Sigmoid colon (tissue), 7 donors: ENCODE data around the gene MAEA. TPM values are rescaled to one million over a fixed set of nuclear protein-coding genes. Genes with fewer than 3 reads are reported as not detected.

ENCODE experiments used
- DNase-seq: peaks from one replicate; pipeline ENCODE4 v3.0.0-alpha.2; 2019
- H3K27ac ChIP-seq, 4 donors: fragments of 200-600 bp; sonication (generic); one replicate each; pipeline ENCODE4 v1.5.1; 2016 to 2019; ENCODE audit warnings: mild to moderate bottlenecking in 1 of 4
- H3K27me3 ChIP-seq, 3 donors: fragments of 200-600 bp; sonication (generic); one replicate each; pipeline ENCODE4 v1.5.1; 2019; ENCODE audit warnings: mild to moderate bottlenecking in 1 of 3
- H3K36me3 ChIP-seq, 4 donors: fragments of 200-600 bp; sonication (generic); one replicate each; pipeline ENCODE4 v1.5.1; 2016 to 2019
- H3K4me1 ChIP-seq, 4 donors: fragments of 200-600 bp; sonication (generic); one replicate each; pipeline ENCODE4 v1.5.1; 2017 to 2019
- H3K4me3 ChIP-seq, 4 donors: fragments of 200-600 bp; sonication (generic); one replicate each; pipeline ENCODE4 v1.5.1; 2017 to 2019; ENCODE audit warnings: mild to moderate bottlenecking in 2 of 4, moderate library complexity in 1 of 4
- H3K9me3 ChIP-seq, 4 donors: fragments of 200-600 bp in 3 of 4; sonication (generic) in 3 of 4; one replicate each; pipeline versions ENCODE4 v1.5.1 to v1.6.1; 2013 to 2019
- EP300 ChIP-seq, 4 donors: sonication (generic); formaldehyde crosslinking; IDR thresholded peaks; one replicate each; pipeline ENCODE4 v1.6.1; 2017; ENCODE audit warnings: antibody characterized with exemption in 4 of 4
- POLR2A ChIP-seq, 2 donors: fragments of 450-650 bp; IDR thresholded peaks; one replicate each; pipeline ENCODE4 v1.6.1; 2016; ENCODE audit warnings: antibody characterized with exemption in 2 of 2, mild to moderate bottlenecking in 2 of 2, moderate library complexity in 2 of 2
- POLR2AphosphoS5 ChIP-seq, 4 donors: sonication (generic); formaldehyde crosslinking; IDR thresholded peaks; one replicate each; pipeline ENCODE4 v1.6.1; 2017; ENCODE audit warnings: antibody characterized with exemption in 4 of 4
- WGBS, 2 donors: extraction: QIAGEN DNeasy Blood & Tissue Kit; methylation state at CpG; one replicate each; pipeline ENCODE4 v1.1.7; 2013; 5-methylcytosine and 5-hydroxymethylcytosine counted together
- intact Hi-C: fragments of 100-400 bp; cut with DNase I; formaldehyde crosslinking; loops from one replicate; pipeline ENCODE4 v1.15.1; 2023
- polyA plus RNA-seq, 3 donors: library from polyadenylated mRNA; stranded (reverse); fragments of 200-250 nt; gene quantifications; one replicate each; pipeline ENCODE4 v1.2.3, GENCODE V29; 2013
- total RNA-seq, 4 donors: library from RNA; depleted of rRNA; stranded (reverse); fragments of >200 nt; gene quantifications; one replicate each; pipeline ENCODE4 v1.1.0, GENCODE V29; 2016
- TF ChIP-seq, protein P1 (sequence below), 4 experiments: fragments of 450-650 bp in 3 of 4; fragments of 200-600 bp in 1 of 4; IDR thresholded peaks; one replicate each; pipeline ENCODE4 v1.5.1; 2016 to 2019; ENCODE audit warnings: antibody characterized with exemption in 4 of 4, mild to moderate bottlenecking in 3 of 4, moderate library complexity in 2 of 4
- donor health status: healthy with polysubstance abuse.
- donor health status: Bipolar disorder and iron deficiency.
- donor health status: healthy.

The MAEA gene
- total and polyA plus RNA-seq, 7 donors: 44.2 to 89.8 (median 53.0) TPM

DNA sequence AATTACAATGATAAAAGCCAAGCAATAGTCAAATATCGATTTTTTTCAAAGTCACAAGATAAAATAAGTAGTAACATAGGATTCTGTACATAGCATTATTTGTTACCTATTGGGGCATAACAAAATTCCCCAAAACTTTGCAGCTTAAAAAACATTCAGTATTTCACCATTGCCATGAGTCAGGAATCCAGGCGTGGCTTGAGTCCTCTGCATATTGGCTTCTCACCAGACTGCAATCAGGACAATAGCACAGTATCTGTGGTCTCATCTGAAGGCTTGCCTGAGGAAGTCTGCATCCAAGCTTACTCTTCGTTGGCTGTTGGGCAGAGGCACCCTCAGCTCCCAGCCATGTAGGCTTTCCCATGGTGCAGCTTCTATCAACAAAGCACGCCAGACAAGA, 34.5 kb upstream of the MAEA start:
- DNase-seq: no peak
- H3K4me3 ChIP-seq: no peak overlapping the region
- peaks cover 0 to 6% (median 0%) of the 10 kb centered on the region in 4 donors for H3K36me3 ChIP-seq
- no peaks in the 10 kb centered on the region for H3K9me3 ChIP-seq
- no peaks in the 10 kb centered on the region for H3K27me3 ChIP-seq
- TF ChIP-seq EP300 (IDR thresholded peaks at IDR 0.05): no peak
- no peak for TF ChIP-seq POLR2AphosphoS5 (IDR thresholded peaks at IDR 0.05)
- no peak for TF ChIP-seq POLR2A (IDR thresholded peaks at IDR 0.05)
- TF ChIP-seq, protein P1, sequence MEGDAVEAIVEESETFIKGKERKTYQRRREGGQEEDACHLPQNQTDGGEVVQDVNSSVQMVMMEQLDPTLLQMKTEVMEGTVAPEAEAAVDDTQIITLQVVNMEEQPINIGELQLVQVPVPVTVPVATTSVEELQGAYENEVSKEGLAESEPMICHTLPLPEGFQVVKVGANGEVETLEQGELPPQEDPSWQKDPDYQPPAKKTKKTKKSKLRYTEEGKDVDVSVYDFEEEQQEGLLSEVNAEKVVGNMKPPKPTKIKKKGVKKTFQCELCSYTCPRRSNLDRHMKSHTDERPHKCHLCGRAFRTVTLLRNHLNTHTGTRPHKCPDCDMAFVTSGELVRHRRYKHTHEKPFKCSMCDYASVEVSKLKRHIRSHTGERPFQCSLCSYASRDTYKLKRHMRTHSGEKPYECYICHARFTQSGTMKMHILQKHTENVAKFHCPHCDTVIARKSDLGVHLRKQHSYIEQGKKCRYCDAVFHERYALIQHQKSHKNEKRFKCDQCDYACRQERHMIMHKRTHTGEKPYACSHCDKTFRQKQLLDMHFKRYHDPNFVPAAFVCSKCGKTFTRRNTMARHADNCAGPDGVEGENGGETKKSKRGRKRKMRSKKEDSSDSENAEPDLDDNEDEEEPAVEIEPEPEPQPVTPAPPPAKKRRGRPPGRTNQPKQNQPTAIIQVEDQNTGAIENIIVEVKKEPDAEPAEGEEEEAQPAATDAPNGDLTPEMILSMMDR (IDR thresholded peaks at IDR 0.05): no peak
- WGBS, 2 donors: 94 to 96% methylated on average over 4 of the region's 4 CpGs
- H3K27ac ChIP-seq: no peak overlapping the region
- intact Hi-C loops: no loop called here
- H3K4me1 ChIP-seq: peaks cover 0 to 15% (median 12%) of the 10 kb centered on the region in 4 donors

DNA sequence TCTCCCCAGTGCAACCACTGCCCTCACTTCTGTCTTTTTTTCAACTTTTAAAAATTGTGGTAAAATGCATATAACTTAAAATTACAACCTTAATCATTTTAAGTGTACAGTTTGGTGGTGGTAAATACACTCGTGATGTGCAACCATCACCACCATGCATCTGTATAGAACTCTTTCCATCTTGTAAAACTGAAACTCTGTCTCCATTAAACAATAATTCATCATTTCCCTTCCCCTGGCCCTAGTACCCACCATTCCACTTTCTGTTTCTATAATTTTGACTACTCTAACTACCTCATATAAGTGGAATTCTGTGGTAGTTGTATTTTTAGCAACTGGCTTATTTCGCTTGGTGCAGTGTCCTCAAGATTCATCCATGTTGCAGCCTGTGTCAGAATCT, 34.0 kb upstream of the MAEA start:
- Histone ChIP-seq H3K27me3 (no peaks in the 10 kb centered on the region), H3K27ac (no peak overlapping the region), H3K4me3 (no peak overlapping the region), H3K36me3 (peaks cover 0 to 6% (median 0%) of the 10 kb centered on the region in 4 donors), H3K9me3 (no peaks in the 10 kb centered on the region), H3K4me1 (peaks cover 0 to 10% (median 7%) of the 10 kb centered on the region in 4 donors)
- no peak for DNase-seq
- 93 to 94% methylated on average over 2 of the region's 2 CpGs for WGBS, 2 donors
- intact Hi-C loops: no loop called here
- TF ChIP-seq POLR2AphosphoS5 (IDR thresholded peaks at IDR 0.05): no peak
- TF ChIP-seq, protein P1 (IDR thresholded peaks at IDR 0.05): no peak
- TF ChIP-seq EP300 (IDR thresholded peaks at IDR 0.05): no peak
- no peak for TF ChIP-seq POLR2A (IDR thresholded peaks at IDR 0.05)

DNA sequence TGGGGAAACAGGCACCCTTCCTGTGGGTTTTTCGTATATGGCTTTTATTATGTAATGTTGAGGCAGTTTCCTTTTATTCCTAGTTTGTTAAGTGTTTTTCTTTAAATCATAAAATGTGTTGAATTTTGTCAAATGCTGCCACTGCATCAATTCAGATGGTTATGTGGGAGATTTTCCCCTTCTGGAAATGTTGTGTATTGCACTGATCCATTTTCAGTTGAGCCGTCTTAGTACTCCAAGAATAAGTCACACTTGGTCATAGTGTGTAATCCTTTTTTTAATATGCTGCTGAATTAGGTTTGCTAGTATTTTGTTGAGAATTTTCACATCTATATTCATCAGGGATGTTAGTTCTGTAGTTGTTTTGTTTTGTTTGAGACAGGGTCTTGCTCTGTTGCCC, 31.2 kb upstream of the MAEA start:
- WGBS, 2 donors: 86 to 91% methylated on average over 2 of the region's 2 CpGs

DNA sequence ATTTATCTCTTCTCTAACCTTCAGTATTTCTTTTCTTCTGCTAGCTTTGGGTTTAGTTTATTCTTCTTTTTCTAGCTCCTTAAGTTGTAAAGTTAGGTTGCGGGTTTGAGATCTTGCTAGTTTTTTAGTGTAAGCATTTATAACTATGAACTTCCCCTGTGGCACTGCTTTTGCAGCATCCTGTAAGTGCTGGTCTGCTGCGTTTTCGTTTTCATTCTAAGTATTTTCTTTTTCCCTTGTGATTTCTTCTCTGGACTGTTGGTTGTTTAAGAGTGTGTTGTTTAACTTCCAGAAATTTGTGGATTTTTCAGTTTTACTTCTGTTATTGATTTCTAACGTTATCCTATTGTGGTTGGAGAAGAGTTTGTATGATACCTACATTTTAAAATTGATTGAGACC, 29.7 kb upstream of the MAEA start:
- intact Hi-C loops: no loop called here
- whole genome bisulfite sequencing, 2 donors: 86 to 90% methylated on average over 4 of the region's 4 CpGs

More for the DNA sequence above, 31.2 kb upstream of the MAEA start:
- Histone ChIP-seq H3K27me3 (no peaks in the 10 kb centered on the region), H3K4me1 (no peaks in the 10 kb centered on the region), H3K4me3 (no peak overlapping the region), H3K36me3 (no peaks in the 10 kb centered on the region), H3K27ac (no peak overlapping the region), H3K9me3 (no peaks in the 10 kb centered on the region)
- no peak for DNase-seq
- intact Hi-C loops: no loop called here
- TF ChIP-seq POLR2A (IDR thresholded peaks at IDR 0.05) (no peak), EP300 (IDR thresholded peaks at IDR 0.05) (no peak), POLR2AphosphoS5 (IDR thresholded peaks at IDR 0.05) (no peak)
- TF ChIP-seq, protein P1 (IDR thresholded peaks at IDR 0.05): no peak

More for the DNA sequence above, 29.7 kb upstream of the MAEA start:
- Histone ChIP-seq H3K9me3 (no peaks in the 10 kb centered on the region), H3K27ac (no peak overlapping the region), H3K4me1 (no peaks in the 10 kb centered on the region), H3K27me3 (no peaks in the 10 kb centered on the region), H3K4me3 (no peak overlapping the region), H3K36me3 (no peaks in the 10 kb centered on the region)
- TF ChIP-seq, protein P1 (IDR thresholded peaks at IDR 0.05): no peak
- TF ChIP-seq EP300 (IDR thresholded peaks at IDR 0.05) (no peak), POLR2A (IDR thresholded peaks at IDR 0.05) (no peak), POLR2AphosphoS5 (IDR thresholded peaks at IDR 0.05) (no peak)
- no peak for DNase-seq
